SH-SY5Y (cell line): ENCODE results near the gene ARHGAP31.

Experiments
- GATA2 ChIP-seq: IDR thresholded peaks from 2 replicates; pipeline ENCODE4 v1.6.1; 2011; ENCODE audit warnings: mild to moderate bottlenecking, low read depth, low read length
- GATA3 ChIP-seq: IDR thresholded peaks from 2 replicates; pipeline ENCODE4 v1.6.1; 2011; ENCODE audit warnings: low read depth, mild to moderate bottlenecking, low read length, moderate library complexity

GRCh38 chr3:119257111-119257510 lies 37.1 kb upstream of the ARHGAP31 start:
- TF ChIP-seq GATA3: no peak
- no peak for TF ChIP-seq GATA2
